Central memory CD4-positive, alpha-beta T cell (primary cell): ENCODE data around the gene LRRC72.
A peak's percentile ranks its signal among the peaks of the same experiment; 100 is the strongest.
"Not testable (repeated sequence)": the region's sequence is repeated elsewhere in the genome, so short reads cannot be mapped to it uniquely, and the experiment has no call there.

Experiments used
- DNase-seq: peaks from one replicate; pipeline ENCODE4 v3.0.0; 2022

Gene LRRC72

GRCh38 chr7:16529697-16530096 lies 3.1 kb downstream of the LRRC72 start:
- no peak for DNase-seq

- DNase-seq: no peak
Observed at GRCh38 chr7:16531707-16532106, 5.1 kb downstream of the LRRC72 start.

- DNase-seq: no peak
Observed at GRCh38 chr7:16532272-16532671, 5.6 kb downstream of the LRRC72 start.

GRCh38 chr7:16535500-16535899 lies 8.9 kb downstream of the LRRC72 start:
- DNase-seq: no peak

- not testable (repeated sequence) for DNase-seq
Observed at GRCh38 chr7:16540559-16540958, 13.9 kb downstream of the LRRC72 start.

GRCh38 chr7:16542401-16542800 lies 15.8 kb downstream of the LRRC72 start:
- DNase-seq: no peak

GRCh38 chr7:16543456-16543855 lies 16.8 kb downstream of the LRRC72 start:
- DNase-seq: no peak

GRCh38 chr7:16546921-16547505 lies 20.4 kb downstream of the LRRC72 start:
- DNase-seq: no peak

- DNase-seq: no peak
Observed at GRCh38 chr7:16548428-16548827, 21.8 kb downstream of the LRRC72 start.

- no peak for DNase-seq
Observed at GRCh38 chr7:16550671-16551070, 24.0 kb downstream of the LRRC72 start.

- no peak for DNase-seq
Observed at GRCh38 chr7:16554518-16555236, 28.1 kb downstream of the LRRC72 start.

GRCh38 chr7:16556359-16556758 lies 29.7 kb downstream of the LRRC72 start:
- DNase-seq: no peak

GRCh38 chr7:16558761-16559302 lies 32.2 kb downstream of the LRRC72 start:
- DNase-seq: no peak

- DNase-seq: no peak
Observed at GRCh38 chr7:16559497-16560179, 33.0 kb downstream of the LRRC72 start.

GRCh38 chr7:16561943-16562342 lies 35.3 kb downstream of the LRRC72 start:
- DNase-seq: no peak

- no peak for DNase-seq
Observed at GRCh38 chr7:16562456-16563220, 36.0 kb downstream of the LRRC72 start.

GRCh38 chr7:16563281-16564022 lies 36.8 kb downstream of the LRRC72 start:
- no peak for DNase-seq

GRCh38 chr7:16564023-16564380 lies 37.4 kb downstream of the LRRC72 start:
- no peak for DNase-seq

GRCh38 chr7:16564909-16565426 lies 38.3 kb downstream of the LRRC72 start:
- peak; percentile 31 for DNase-seq

- no peak for DNase-seq
Observed at GRCh38 chr7:16571941-16572340, 45.3 kb downstream of the LRRC72 start.

- DNase-seq: no peak
Observed at GRCh38 chr7:16579216-16579615, 52.6 kb downstream of the LRRC72 start.

- DNase-seq: no peak
Observed at GRCh38 chr7:16581286-16581685, 54.7 kb downstream of the LRRC72 start.
